ENCODE results near the gene LDHA.
"Not testable (repeated sequence)": the region's sequence is repeated elsewhere in the genome, so short reads cannot be mapped to it uniquely, and the experiment has no call there.

The LDHA gene

DNA sequence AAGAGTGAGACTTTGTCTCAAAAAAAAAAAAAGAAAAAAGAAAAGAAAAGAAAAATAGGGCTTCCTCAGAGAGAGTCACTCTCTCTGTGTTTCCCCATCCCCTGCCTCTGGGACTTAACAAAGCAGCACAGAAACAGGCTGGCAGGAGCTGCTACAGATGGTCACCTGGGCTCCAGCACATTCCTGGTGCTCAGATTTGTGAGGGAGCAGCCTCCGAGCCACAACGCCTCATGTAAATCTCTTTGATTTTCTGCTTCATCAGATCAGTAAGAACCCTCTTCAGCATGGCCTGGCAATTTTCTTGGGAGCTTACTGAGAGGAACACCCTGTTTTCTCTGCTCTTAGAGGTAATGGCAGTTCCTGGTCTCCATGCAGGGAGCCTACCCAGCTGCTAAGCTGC lies 15.2 kb upstream of the LDHA start:
- Histone ChIP-seq H3K36me3 (ENCODE audit: insufficient read depth, low read length) (no peaks in the 10 kb centered on the region), H3K4me1 (ENCODE audit: insufficient read depth, low read length) (peaks cover 7% of the 10 kb centered on the region), H3K9me3 (ENCODE audit: control insufficient read depth, insufficient read depth, low read length) (no peaks in the 10 kb centered on the region), H3K9ac (ENCODE audit: low read depth, low read length) (no peak overlapping the region)

GRCh38 chr11:18383388-18384156 lies 10.8 kb upstream of the LDHA start:
- H3K4me1 ChIP-seq (ENCODE audit: insufficient read depth, low read length): peaks cover 10% of the 10 kb centered on the region
- H3K36me3 ChIP-seq (ENCODE audit: insufficient read depth, low read length): no peaks in the 10 kb centered on the region
- H3K9ac ChIP-seq (ENCODE audit: low read depth, low read length): no peak overlapping the region
- no peaks in the 10 kb centered on the region for H3K9me3 ChIP-seq (ENCODE audit: control insufficient read depth, insufficient read depth, low read length)

GRCh38 chr11:18384157-18384641 lies 10.2 kb upstream of the LDHA start:
- no peaks in the 10 kb centered on the region for H3K36me3 ChIP-seq (ENCODE audit: insufficient read depth, low read length)
- no peaks in the 10 kb centered on the region for H3K9me3 ChIP-seq (ENCODE audit: control insufficient read depth, insufficient read depth, low read length)
- H3K9ac ChIP-seq (ENCODE audit: low read depth, low read length): no peak overlapping the region
- H3K4me1 ChIP-seq (ENCODE audit: insufficient read depth, low read length): peaks cover 10% of the 10 kb centered on the region

DNA sequence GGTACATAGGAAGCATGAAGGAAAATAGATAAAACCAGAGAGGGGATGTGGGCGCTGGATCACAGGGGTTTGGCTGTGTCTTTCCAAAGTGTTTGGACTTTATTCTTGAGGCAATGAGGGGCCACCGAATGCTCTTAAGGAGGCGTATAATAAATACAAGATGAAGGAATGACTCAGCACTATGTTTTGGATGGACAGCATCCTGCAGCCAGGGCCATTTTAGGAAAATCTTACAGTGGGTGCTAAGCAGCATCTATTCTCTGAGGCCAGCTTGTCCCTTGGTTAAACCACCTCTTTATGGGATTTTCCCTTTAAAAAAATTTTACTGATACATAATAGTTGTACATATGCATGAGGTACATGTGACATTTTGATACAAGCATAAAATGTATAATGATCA lies 4.3 kb upstream of the LDHA start:
- peaks cover 4% of the 10 kb centered on the region; the same call in 1 of the 2 replicates for H3K4me1 ChIP-seq (ENCODE audit: insufficient read depth, low read length)

GRCh38 chr11:18392434-18393321 lies 1.7 kb upstream of the LDHA start:
- no peak overlapping the region for H3K9ac ChIP-seq (ENCODE audit: low read depth, low read length)
- no peaks in the 10 kb centered on the region for H3K9me3 ChIP-seq (ENCODE audit: control insufficient read depth, insufficient read depth, low read length)
- peaks cover 4% of the 10 kb centered on the region; the same call in 1 of the 2 replicates for H3K4me1 ChIP-seq (ENCODE audit: insufficient read depth, low read length)
- H3K36me3 ChIP-seq (ENCODE audit: insufficient read depth, low read length): no peaks in the 10 kb centered on the region; the same call in 1 of the 2 replicates

More for the DNA sequence above, 4.3 kb upstream of the LDHA start:
- H3K9ac ChIP-seq (ENCODE audit: low read depth, low read length): no peak overlapping the region
- H3K9me3 ChIP-seq (ENCODE audit: control insufficient read depth, insufficient read depth, low read length): no peaks in the 10 kb centered on the region
- no peaks in the 10 kb centered on the region for H3K36me3 ChIP-seq (ENCODE audit: insufficient read depth, low read length)

DNA sequence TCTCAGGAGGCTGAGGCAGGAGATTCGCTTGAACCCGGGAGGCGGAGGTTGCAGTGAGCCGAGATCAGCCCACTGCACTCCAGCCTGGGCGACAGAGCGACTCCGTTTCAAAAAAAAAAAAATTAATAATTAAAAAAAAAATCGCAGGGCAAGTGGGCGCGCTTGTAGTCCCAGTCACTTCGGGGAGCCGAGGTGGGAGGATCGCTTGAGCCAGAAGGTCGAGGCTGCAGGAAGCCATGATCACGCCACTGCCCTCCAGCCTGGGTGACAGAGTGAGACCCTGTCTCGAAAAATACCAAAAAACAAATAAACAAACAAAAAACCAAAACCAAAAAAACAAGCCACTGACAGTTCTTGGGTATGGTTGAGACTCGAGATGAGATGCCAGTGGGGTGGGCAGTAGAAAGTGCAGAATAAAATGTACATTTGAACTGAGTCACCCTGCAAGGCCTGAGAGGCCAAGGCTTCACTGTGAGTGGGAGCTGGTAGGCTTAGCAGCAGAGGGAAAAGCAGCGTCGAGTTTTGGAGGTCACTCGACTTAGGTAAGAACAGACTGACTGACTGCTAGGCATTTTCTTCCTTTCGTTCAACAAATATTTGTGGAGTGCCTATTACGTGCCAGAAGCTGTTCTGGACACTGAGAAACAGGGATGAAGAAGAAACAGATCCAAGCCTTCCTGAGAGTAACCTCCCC lies 635 bp upstream of the LDHA start:
- Histone ChIP-seq H3K9ac (ENCODE audit: low read depth, low read length) (peak overlapping the region; percentile 68), H3K9me3 (ENCODE audit: control insufficient read depth, insufficient read depth, low read length) (no peaks in the 10 kb centered on the region), H3K4me1 (ENCODE audit: insufficient read depth, low read length) (peaks cover 4% of the 10 kb centered on the region; the same call in 1 of the 2 replicates), H3K36me3 (ENCODE audit: insufficient read depth, low read length) (peaks cover 2% of the 10 kb centered on the region; the same call in 1 of the 2 replicates)

DNA sequence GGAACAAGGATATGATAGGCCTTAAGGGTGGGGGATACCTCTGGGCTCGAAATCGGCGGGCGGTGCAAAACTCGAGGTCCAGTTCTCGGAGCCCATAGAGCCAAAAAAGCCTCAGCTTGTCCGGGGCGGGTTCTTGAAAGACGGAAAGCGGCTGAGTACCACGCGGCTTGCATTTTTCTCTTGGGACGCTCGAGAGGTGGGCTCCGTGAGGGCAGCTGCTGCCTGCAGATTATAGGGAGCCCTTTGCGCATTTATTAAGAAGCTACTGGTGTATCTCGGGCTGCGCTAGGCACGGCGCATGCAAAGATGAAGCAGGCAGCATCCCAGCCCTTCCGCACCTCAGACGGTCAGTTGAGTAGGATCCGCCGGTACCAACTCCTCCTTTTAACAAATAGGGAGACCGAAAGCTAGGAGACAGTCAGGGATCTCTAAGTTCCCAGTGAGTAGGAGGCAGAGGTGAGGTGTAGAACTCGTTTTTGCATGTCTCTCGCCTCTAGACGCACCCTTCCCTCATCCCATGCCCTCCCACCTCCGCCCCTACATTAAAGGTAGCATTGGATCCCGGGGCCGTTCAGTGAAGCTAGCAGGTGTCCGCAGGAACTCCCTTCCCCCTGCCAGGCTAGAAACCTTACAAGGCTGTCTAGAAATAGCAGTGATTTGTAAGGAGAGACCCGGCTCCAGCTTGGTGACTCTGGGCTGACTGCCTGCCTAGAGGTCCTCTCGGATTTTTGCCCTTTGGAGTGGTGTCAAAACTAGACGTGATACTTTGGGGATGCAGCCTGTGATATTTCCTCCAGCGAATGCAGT lies 768 bp downstream of the LDHA start:
- Histone ChIP-seq H3K9ac (ENCODE audit: low read depth, low read length) (peak overlapping the region; percentile 68), H3K36me3 (ENCODE audit: insufficient read depth, low read length) (peaks cover 12% of the 10 kb centered on the region; the same call in 1 of the 2 replicates), H3K9me3 (ENCODE audit: control insufficient read depth, insufficient read depth, low read length) (no peaks in the 10 kb centered on the region), H3K4me1 (ENCODE audit: insufficient read depth, low read length) (peaks cover 4% of the 10 kb centered on the region; the same call in 1 of the 2 replicates)

GRCh38 chr11:18395735-18396504 lies 1.6 kb downstream of the LDHA start:
- H3K36me3 ChIP-seq (ENCODE audit: insufficient read depth, low read length): peaks cover 12% of the 10 kb centered on the region; the same call in 1 of the 2 replicates
- H3K4me1 ChIP-seq (ENCODE audit: insufficient read depth, low read length): peaks cover 4% of the 10 kb centered on the region; the same call in 1 of the 2 replicates
- H3K9ac ChIP-seq (ENCODE audit: low read depth, low read length): peak overlapping the region; percentile 68
- no peaks in the 10 kb centered on the region for H3K9me3 ChIP-seq (ENCODE audit: control insufficient read depth, insufficient read depth, low read length)

DNA sequence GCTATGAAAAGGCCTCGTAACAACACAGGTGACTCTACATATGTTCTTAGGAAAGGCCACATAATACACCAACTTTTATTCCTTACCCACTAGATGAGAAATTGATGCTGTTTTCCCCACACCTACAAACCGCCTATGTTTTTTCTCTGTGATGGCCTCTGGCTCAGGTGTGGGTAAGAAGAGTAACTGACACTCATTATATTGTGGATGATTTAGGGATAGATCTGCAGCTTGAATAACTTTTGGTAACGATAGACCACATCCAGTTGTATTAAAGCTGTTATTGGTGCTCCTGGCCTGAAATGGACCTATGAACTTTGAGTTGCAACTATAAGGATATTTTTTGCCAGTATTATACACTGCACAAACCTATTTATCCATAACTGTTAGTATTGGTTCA lies 3.6 kb downstream of the LDHA start:
- no peak overlapping the region for H3K9ac ChIP-seq (ENCODE audit: low read depth, low read length)

DNA sequence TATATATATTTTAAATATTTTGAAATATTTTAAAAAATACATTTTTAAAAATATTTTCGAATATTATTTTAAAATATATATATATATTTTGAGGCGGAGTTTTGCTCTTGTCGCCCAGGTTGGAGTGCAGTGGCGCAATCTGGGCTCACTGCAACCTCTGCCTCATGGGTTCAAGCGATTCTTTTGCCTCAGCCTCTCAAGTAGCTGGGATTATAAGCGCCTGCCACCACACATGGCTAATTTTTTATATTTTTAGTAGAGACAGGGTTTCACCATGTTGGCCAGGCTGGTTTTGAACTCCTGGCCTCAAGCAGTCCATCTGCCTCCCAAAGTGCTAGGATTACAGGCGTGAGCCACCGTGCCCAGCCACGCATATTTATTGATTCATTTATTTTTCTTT lies 6.7 kb downstream of the LDHA start:
- H3K4me1 ChIP-seq (ENCODE audit: insufficient read depth, low read length); H3K9ac ChIP-seq (ENCODE audit: low read depth, low read length); H3K9me3 ChIP-seq (ENCODE audit: control insufficient read depth, insufficient read depth, low read length): not testable (repeated sequence)
- H3K36me3 ChIP-seq (ENCODE audit: insufficient read depth, low read length): peaks cover 22% of the 10 kb centered on the region

More for the DNA sequence above, 3.6 kb downstream of the LDHA start:
- Histone ChIP-seq H3K4me1 (ENCODE audit: insufficient read depth, low read length) (peaks cover 4% of the 10 kb centered on the region; the same call in 1 of the 2 replicates), H3K9me3 (ENCODE audit: control insufficient read depth, insufficient read depth, low read length) (no peaks in the 10 kb centered on the region), H3K36me3 (ENCODE audit: insufficient read depth, low read length) (peaks cover 16% of the 10 kb centered on the region; the same call in 1 of the 2 replicates)

- peaks cover 24% of the 10 kb centered on the region for H3K36me3 ChIP-seq (ENCODE audit: insufficient read depth, low read length)
- H3K9me3 ChIP-seq (ENCODE audit: control insufficient read depth, insufficient read depth, low read length): no peaks in the 10 kb centered on the region
- no peaks in the 10 kb centered on the region for H3K4me1 ChIP-seq (ENCODE audit: insufficient read depth, low read length)
- no peak overlapping the region for H3K9ac ChIP-seq (ENCODE audit: low read depth, low read length)
Observed at GRCh38 chr11:18404062-18404461, 9.7 kb downstream of the LDHA start.

GRCh38 chr11:18407400-18407799 lies 13.0 kb downstream of the LDHA start:
- H3K9me3 ChIP-seq (ENCODE audit: control insufficient read depth, insufficient read depth, low read length); H3K4me1 ChIP-seq (ENCODE audit: insufficient read depth, low read length); H3K9ac ChIP-seq (ENCODE audit: low read depth, low read length): not testable (repeated sequence)
- peaks cover 12% of the 10 kb centered on the region for H3K36me3 ChIP-seq (ENCODE audit: insufficient read depth, low read length)

Measured in ES-I3 (cell line).